Midbrain (tissue), 1 donor: ENCODE data around the gene LYPLA2.
A peak's percentile ranks its signal among the peaks of the same experiment; 100 is the strongest.
"Not testable (repeated sequence)": the region's sequence is repeated elsewhere in the genome, so short reads cannot be mapped to it uniquely, and the experiment has no call there.

Experiments
- DNase-seq: peaks from one replicate; lab custom pipeline; 2025; lab: John Stamatoyannopoulos, UW

Gene LYPLA2

GRCh38 chr1:23779826-23780371 is 11.0 kb upstream of the LYPLA2 start:
- no peak for DNase-seq

GRCh38 chr1:23783141-23783540 is 7.8 kb upstream of the LYPLA2 start:
- not testable (repeated sequence) for DNase-seq

- DNase-seq = no peak
Observed at GRCh38 chr1:23784846-23785245, 6.1 kb upstream of the LYPLA2 start.

GRCh38 chr1:23787701-23788100 is 3.2 kb upstream of the LYPLA2 start:
- no peak for DNase-seq

GRCh38 chr1:23788695-23789094 is 2.2 kb upstream of the LYPLA2 start:
- DNase-seq = no peak

GRCh38 chr1:23791516-23792047 is 637 bp downstream of the LYPLA2 start:
- DNase-seq = no peak

- DNase-seq = no peak
Observed at GRCh38 chr1:23792151-23792945, 1.4 kb downstream of the LYPLA2 start.

- no peak for DNase-seq
Observed at GRCh38 chr1:23793018-23793781, 2.3 kb downstream of the LYPLA2 start.

- DNase-seq = no peak
Observed at GRCh38 chr1:23793861-23794731, 3.2 kb downstream of the LYPLA2 start.

- DNase-seq = not testable (repeated sequence)
Observed at GRCh38 chr1:23794732-23795182, 3.8 kb downstream of the LYPLA2 start.

- no peak for DNase-seq
Observed at GRCh38 chr1:23795676-23796465, 4.9 kb downstream of the LYPLA2 start.

- DNase-seq = no peak
Observed at GRCh38 chr1:23796466-23797271, 5.7 kb downstream of the LYPLA2 start.

GRCh38 chr1:23797478-23798448 is 6.8 kb downstream of the LYPLA2 start:
- DNase-seq = no peak

GRCh38 chr1:23798662-23799142 is 7.8 kb downstream of the LYPLA2 start:
- no peak for DNase-seq

GRCh38 chr1:23799255-23799569 is 8.3 kb downstream of the LYPLA2 start:
- no peak for DNase-seq

- no peak for DNase-seq
Observed at GRCh38 chr1:23799570-23800399, 8.8 kb downstream of the LYPLA2 start.

GRCh38 chr1:23800400-23801337 is 9.7 kb downstream of the LYPLA2 start, which contains the start of gene GALE:
Gene GALE (minus strand): TSS chr1:23800754. CDS start chr1:23799007, 1,747 bp downstream.
- DNase-seq = peak; percentile 95
